HS-27A (cell line): ENCODE data around the gene CAMK2B.

Source experiments
- DNase-seq: peaks from one replicate; pipeline ENCODE4 v3.0.0-alpha.2; 2012; ENCODE audit warnings: low read depth, missing footprints

The CAMK2B gene

DNA sequence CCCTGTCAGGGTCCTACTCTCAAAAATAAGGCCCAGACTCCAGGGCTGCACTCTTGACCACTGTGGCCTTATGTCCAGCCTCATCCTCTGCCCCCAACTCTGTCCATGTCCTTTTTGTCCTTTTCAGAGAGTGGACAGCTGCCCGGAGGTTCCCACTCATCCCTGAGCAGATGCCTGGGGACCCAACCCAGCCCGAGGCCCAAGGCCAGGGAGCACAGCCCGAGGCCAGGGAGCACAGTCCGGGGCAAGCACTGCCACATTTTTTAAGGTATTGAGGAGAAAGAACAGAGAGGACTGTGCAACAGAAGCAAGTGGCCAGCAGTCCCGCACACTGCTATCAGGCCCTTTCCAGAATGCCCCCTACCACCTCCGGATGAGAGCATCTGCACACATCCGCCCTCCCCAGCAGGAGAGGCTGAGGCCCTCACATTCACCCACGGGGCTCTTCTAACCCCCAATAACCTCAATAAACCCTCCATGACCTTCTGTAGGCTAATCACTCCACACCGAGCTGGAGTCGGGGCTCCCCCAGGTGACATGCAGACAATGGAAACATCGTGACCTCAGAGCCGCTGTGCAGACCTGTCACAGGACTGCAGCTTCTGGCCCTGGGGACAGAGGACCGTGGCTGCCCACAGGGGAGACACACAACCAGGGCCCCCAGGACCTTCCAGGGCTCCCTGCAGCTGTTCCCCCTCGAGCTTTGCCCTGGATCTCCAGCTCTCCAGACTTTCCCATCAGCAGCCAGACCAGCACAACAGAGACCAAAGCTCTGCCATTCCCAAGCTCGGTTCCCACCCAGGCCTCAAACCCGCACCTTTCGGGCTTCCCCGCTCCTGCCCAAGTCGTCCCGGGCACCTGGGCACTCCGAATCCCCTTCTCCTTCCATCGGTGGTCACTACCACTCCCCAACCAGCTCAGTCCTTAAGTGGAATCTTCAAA is 51.4 kb downstream of the CAMK2B start:
- no peak for DNase-seq

DNA sequence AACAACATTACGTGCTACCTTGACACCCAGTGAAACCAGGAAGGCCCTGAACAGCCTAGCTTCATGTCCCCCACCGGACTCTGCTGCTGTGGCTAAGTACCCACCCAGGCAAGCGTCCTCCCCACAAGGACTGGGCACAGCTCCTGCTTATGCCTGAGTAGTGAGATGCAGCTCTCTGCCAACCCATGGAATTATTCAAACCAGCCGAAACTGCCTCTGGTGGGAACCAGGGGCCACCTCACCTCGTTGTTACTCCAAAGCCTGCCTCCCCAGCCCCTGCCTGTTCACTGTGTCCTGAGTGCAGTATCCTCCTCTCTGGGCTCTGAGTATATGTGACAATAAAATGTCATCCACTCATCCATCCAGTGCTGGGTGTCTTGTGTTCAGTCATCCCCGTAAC is 52.4 kb downstream of the CAMK2B start:
- DNase-seq = no peak

DNA sequence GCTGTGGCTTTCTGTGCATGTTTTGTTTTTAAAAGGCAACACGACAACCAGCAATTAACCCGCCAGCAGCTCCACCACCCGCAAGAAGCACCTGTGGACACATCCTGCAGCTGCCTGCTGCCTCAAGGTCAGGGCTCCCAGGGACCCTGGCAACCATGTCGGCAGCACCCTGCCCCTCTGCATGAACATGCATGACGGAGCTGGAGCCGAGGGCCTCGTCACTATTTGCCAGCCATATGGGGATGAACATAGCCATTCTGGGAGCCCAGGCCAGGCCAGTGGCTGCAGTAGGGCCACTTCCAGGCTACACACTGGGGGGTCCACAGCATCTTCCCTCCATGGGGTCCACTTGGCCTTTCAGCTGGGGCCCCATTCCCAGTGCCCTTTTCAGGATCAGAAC is 52.9 kb downstream of the CAMK2B start:
- no peak for DNase-seq

DNA sequence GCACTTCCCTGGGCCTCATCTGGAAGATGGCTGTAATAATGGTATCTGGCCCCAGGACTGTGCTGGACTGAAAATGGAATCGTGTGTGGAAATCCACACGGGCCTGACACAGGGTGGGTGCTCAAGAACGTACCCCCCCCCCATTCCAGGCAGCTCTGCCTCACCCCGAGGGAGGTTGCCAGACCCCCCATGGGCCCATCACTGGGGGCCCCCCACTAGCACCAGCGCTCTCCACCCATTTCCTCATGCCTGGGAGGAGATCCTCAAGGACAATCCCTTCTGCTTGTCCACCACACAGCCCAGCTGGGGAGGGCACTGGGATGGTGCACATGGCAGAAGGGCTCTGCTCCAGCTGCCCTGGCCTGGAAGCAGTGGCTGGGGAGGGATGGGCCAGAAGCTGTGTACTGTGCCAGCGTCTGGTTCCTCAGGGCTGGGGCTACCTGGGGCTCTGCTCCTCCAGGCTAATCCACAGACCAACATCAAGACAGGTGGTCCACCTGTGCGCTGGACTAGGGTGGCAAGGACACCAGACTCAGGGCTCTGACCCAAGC is 55.4 kb downstream of the CAMK2B start:
- no peak for DNase-seq

DNA sequence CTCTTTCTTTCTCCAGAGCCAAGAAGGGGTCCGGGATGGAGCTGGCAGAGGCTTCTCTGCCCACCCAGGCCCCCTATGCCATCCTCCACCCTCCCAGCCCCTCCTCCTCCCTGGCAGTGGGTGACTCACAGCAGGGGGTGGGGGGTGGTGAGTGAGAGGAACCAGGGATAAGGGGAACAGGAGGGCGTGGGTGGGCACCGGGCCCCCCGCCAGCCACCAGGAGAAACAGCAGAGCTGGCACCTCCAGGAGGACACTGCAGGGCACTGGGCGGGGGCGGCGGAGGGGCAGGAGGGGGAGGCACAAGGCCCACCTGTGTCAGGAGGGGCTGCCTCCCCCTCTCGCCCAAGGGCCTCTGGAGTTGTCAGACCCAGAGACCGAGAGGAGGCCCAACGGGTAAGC is 56.0 kb downstream of the CAMK2B start:
- DNase-seq = no peak

DNA sequence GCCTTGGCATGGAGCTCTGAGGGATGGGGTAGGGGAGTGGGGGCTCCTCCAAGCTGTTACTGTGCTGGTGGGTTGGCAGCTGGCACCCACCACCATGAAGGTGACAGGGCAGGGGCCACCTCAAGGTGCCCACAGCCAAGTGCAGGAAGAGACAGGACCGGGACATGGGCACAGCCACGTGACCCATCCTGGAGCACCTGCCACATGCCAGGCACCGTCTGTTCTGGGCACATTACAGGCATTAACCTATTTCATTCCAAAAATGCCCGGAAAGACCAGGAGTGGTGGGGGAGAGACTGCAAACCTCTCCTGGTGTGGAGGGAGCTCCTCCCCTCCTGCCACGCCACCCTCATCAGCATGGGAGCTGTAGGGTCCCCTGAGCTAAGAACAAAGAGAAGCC is 56.7 kb downstream of the CAMK2B start:
- DNase-seq = no peak

DNA sequence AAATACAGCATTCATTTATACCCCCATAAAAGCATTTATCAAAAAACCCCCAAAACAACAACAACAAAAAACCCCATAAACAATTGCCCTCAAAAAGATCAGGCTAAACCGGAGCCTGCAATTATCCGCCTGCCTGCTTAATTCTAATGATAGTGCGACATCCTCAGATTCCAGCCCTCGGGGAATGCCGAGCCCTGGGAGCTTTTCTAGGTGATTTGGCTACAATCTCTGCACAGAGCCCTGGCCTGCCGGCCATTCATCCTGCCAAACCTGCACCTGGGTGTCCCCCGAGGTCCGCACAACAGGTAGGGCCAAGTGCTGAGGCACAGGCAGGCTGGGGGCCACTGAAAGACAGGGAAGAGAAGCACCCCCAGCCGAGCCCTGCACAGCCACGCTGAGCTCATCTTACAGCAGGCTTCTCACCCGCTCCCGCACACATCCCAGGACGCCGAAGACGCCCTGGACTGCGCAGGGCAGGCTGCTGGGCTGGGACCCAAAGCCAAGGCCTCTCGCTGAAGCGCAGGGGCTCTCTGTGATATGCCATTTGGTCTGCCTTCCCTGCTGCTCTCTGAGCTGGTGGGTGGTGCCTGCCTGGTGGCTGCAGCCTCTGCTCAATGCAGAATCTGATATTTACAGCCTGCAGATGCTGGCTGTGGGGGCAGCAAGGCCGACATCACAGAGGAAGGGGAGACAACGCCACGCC is 57.5 kb downstream of the CAMK2B start:
- DNase-seq = no peak

DNA sequence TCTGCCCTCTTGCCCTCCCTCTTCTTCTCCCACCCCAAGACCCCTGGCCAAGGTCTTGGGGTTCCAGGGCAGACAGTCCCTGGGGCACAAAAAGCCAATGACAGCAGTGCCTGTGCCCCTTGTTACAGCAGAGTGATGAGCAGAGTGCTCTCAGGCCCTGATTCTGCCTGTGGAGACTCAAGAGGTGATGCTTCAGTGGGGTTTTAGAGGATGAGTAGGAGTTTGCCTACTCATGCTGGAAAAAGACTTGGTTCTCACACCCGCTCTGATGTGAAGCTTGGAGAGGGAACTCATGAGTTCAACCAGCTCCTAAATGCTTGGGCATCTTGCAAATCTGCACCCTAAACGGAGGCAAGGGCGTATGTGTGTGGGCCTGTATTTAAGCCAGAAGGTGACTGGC is 58.2 kb downstream of the CAMK2B start:
- no peak for DNase-seq

DNA sequence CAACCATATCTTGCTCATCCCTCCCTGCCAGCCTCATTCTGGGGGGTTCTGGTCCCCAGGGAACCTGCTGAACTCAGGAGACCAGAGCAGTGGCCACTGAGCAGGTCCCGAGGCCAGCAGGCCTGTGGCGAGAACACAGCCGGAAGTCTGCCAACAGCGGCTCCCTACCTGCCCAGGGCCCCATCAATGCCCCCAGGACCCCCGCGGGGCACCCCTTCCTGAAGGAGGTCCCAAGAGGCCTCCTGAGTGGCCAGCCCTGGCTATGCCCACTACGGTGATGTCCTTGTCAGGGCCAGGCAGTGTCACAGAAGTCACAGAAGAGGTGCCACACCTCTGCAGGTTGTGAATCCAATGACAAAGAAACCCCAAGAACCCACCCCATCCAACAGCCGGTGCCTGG is 58.9 kb downstream of the CAMK2B start:
- DNase-seq = no peak

DNA sequence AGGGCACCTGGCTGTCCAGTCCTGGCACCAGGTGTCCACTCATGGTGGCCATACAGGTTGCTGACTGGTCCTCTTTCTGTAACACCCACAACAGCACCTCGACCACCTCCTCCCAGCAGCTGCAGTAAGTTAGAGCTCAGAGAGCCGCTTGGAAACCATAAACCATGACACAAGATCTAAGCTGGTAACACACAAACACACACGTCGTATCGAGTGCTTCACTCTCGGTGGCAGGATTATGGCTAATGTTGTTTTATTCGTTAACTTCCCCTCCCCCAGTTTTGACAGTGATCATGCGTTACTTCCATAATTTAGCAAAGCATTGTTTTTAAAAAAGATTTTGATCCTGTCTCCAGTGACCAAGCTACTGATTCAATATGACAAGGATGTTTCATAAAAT is 59.7 kb downstream of the CAMK2B start:
- DNase-seq = no peak

DNA sequence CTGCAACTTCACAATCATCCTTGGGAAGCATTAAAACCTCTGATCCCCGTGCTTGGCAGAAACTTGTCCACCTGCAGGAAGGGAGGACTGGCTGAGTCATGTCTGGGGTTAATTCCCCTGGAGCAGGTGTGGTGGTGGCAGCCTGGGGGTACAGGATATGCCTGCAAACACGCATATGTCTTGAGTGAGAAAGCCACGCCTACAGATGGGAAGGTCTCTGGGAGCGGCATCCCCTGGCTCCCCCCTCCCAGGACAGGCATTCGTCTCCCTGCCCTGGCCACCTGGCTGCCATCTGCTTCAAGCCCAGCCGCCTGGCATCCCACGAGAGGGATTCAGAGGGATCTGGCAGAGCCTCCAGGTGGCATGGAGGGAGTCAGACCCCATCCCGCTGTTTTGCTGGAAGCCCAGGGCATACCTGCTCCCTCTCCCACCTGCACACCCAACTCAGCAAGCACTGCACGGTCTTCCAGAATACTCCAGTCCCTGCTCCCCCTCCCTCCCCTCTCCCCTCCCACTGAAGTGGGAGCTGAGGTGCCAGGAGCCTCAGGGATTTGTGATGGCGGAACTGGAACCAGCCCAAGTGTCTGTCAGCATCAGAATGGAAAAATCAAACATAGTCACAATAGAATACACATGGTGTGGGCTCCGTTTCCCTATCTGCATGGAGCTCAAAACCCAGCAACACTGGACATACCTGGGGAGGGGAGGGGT is 61.0 kb downstream of the CAMK2B start:
- DNase-seq = no peak

DNA sequence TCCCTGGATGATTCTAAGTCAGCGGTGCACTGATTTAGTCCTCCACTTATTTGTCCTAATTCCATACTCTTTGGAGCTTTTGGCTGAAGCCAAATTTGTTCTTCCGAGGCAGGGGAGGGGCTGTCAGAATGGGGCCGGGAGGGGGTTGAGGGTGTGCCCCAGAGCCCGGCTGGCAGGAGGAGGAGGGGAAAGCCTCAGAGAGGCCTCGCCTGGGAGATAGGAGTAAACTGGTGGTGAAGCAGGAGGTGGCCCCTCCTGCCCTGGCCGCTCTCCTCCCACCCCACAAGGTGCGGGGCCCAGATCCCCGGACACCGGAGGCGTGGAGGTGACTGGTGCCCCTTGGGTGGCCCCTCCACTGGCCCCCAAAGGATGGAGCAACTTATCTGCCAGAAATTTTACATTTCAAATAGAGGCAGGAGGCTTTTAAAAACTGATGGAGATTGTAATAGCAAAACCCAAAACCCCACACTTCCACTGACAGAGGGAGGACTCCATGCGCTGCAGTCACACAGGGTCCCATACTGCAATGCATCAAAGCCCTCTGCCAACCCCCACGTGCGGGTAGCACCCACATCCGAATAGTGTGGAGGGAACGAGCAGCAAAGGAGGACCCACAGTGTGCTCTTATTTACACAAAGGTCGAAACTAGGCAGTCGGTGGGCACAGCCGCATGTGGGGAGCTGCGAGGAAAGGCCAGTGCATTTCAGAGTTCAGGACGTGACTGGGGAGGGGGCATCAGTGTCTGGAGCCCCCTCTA is 61.9 kb downstream of the CAMK2B start:
- no peak for DNase-seq

DNA sequence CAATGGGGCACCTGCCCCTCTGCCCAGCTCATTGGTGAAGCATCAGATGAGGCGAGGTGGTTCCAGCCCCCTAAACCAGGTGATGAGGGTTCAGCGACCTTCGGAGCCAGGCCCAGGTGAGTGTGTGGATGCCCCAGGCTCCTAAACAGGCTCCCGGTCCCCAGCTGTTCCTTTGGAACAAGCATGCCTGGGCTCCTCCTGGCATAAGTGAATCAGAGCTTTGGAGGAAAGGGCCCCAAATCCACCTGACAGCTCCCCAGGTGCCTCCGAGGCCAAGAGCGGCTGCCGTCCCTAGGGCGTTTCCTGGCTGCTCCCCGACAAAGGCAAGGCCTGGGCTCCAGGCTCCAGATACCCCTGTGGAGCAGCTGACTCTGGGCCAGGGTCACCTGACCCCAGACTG is 63.4 kb downstream of the CAMK2B start:
- no peak for DNase-seq

DNA sequence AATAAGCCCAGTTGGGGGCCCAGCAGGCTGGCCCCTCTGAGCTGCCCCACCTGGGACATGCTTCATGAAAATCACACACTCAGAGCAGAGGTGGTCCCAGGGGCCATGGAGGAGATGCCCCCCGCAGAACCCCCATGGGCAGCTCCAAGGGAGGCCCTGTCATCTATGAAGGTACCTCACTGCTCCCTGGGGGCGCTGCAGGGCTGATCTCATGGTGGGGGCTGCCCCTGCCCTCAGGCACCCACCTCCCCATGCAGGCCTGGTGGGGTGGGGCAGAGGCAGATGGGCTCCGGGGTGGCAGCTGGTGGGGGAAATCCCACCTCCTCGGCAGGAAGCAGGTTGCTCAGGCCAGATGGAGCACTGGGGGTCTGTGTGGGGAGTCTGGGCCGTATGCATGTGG is 64.2 kb downstream of the CAMK2B start:
- no peak for DNase-seq

DNA sequence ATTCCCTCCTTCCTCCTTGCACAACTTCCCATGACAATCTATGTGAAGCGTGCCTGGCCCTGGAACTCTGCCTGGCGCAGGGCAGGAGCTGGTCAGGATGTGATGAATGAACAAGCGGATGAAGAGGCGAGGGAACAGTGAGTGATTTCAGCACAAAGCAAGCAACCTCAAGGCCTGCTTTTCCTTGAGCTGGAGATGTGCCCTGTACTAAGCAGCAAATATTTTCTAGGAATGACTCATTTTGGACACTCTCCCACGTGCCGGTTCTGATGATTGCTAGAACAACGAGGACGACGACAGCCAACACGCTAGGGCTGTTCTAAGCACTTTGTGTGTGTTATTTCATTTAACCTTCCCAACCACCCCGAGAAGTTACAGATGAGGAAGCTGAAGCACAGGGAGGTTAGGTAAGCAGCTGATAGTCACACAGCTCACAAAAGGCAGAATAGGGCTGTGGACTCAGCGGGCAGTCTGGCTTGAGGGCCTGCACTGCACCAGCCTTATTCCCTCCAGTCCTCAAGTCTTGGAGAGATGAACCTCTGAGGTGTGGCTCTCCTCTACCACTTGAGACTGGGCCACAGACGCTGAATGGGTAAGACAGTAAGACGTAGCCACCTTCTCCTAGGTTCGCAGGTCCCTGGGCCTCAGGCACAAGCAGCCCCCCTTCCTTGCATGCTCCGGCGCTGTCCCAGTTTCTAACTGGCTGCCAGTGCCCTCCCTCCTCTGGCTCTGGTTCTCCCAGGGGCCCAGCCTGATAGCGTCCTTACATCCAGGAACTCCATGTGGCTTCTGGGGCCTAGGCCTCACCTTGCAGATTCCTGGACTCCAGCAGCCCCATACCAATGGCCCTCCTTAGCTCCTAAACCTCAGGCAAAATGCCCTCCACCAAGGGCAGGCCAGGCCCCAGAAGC is 65.6 kb downstream of the CAMK2B start:
- DNase-seq = peak; percentile 3

DNA sequence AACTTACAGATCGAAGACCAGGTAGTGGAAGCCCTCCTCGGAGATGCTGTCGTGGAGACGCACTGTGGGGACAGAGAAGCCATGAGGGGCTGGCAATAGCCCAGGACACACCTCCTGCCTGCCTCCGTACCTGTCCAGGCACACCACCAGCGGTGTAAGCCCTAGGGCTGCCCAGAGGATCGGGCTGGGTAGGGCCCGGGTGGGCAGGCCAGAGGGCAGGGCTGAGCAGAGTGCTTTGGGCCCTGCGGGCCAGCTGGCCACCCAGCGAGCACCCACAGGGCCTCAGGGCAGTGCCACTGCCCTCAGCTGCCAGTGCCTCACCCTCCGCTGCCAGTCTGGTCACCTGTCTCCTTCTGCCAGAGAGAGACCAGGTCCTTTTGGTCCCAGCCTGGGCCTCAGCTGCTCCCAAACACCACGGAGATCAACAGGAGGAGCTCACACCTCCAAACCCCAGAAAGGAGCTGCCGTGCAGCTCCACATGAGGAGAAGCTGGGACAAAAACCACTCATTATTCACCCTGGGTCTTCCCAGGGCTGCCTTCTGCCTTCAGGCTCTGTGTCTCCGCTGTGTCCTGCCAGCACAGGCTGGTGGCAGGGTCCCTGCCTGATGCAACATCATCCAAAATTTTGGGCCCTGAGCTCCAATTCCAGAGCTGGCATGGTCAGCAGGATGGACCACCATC is 66.4 kb downstream of the CAMK2B start:
- DNase-seq = no peak

DNA sequence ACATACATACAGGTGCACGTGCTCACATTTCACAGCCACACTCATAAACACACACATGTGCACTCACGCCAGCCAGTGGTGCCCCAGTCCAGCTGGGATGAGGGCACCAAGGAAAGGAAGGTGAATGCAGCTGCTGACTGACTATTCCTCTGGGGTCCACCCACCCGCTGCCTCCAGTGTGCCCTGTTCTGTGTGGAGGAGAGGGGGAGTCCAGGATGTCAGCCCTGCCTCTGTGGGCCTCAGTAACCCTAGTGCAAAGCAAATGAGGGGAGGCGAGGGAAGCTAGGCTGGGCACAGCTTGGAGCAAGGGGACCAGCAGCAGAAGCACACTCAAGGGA is 67.0 kb downstream of the CAMK2B start:
- DNase-seq = no peak

DNA sequence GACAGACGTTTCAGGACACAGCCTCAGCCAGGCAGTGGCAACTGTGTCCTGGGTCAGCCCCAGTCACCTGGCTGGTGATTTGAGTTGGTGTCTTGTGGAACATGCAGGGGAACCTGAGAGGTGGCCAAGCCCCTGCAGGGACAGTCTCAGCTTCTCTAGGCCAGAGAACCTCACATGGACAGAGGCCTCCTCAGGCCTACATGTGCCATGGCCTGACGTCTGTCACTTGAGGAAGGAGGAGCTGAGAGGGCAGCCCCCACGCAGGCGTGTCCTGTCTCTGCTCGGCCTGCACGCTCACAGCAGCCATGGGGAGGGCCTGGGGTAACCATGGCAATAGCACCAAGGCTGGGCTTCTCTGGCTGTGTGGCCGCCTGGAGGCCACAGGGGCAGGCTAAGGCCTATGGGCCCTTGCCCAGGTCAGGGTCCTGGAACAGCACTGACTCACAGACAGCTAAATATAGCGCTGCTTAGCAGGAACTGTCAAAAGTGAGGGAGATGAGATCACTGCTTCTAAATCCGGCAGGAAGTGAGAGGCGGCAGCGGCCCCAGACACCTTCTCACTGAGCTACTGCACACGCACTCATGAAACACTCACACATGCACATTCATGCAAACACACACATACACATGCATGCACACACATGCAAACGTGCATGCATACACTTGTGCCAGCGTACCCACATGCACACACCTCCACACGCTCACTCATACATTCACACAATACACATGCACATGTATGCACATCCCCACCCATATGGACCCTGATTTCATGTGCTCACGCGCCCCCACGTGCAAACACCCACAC is 67.6 kb downstream of the CAMK2B start:
- peak; percentile 15 for DNase-seq

DNA sequence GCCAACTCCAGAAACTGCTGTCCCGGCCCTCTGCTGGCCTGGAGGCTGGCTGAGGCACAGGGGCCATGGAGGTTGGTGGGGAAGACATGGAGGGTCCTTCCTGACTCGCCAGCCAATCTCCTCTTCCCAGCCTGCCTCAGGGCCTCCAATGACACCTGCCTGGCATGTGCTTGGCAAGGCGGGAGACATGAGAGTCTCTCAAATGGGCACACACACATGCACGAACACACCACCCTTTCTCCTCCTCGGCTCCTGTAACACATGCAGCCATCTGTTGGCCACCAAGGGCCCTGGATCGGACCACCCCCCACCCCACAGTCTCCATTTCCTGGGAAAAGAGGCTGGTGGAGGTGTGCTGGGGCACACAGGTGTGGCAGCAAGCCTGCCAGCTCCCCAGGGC is 68.2 kb downstream of the CAMK2B start:
- no peak for DNase-seq
